PFSK-1 (cell line): ENCODE data around the gene ATL3.

Experiments used
- FOXP2 ChIP-seq: optimal IDR thresholded peaks from 2 replicates; pipeline ENCODE3; 2011; ENCODE audit warnings: borderline replicate concordance, control low read depth, inconsistent platforms; ENCODE audit not compliant: insufficient read depth; ENCODE audit errors: extremely low read length, extremely low read depth
- POLR2AphosphoS5 ChIP-seq: IDR thresholded peaks from 2 replicates; pipeline ENCODE4 v1.6.1; 2012; ENCODE audit warnings: low read depth, mild to moderate bottlenecking, control low read depth, low read length, moderate library complexity
- SIN3A ChIP-seq: IDR thresholded peaks from 2 replicates; pipeline ENCODE4 v1.6.1; 2012; ENCODE audit warnings: mild to moderate bottlenecking, low read length, moderate library complexity, borderline replicate concordance; ENCODE audit not compliant: insufficient read depth
- TAF1 ChIP-seq: IDR thresholded peaks from 2 replicates; pipeline ENCODE4 v1.6.1; 2012; ENCODE audit warnings: low read length, control low read depth, borderline replicate concordance; ENCODE audit not compliant: insufficient read depth
- TF ChIP-seq, protein P1 (sequence below), 2 experiments: IDR thresholded peaks; 2 replicates each; pipeline versions ENCODE4 v1.6.1 to v1.8.0; 2011 to 2012; ENCODE audit warnings: low read depth in 2 of 2, low read length in 2 of 2, control low read depth in 1 of 2, inconsistent platforms in 1 of 2, mild to moderate bottlenecking in 1 of 2, moderate library complexity in 1 of 2; ENCODE audit not compliant: insufficient read depth in 1 of 2

- TF ChIP-seq POLR2AphosphoS5 (no peak), SIN3A (no peak), TAF1 (no peak), FOXP2 (no peak)
- TF ChIP-seq, protein P1, sequence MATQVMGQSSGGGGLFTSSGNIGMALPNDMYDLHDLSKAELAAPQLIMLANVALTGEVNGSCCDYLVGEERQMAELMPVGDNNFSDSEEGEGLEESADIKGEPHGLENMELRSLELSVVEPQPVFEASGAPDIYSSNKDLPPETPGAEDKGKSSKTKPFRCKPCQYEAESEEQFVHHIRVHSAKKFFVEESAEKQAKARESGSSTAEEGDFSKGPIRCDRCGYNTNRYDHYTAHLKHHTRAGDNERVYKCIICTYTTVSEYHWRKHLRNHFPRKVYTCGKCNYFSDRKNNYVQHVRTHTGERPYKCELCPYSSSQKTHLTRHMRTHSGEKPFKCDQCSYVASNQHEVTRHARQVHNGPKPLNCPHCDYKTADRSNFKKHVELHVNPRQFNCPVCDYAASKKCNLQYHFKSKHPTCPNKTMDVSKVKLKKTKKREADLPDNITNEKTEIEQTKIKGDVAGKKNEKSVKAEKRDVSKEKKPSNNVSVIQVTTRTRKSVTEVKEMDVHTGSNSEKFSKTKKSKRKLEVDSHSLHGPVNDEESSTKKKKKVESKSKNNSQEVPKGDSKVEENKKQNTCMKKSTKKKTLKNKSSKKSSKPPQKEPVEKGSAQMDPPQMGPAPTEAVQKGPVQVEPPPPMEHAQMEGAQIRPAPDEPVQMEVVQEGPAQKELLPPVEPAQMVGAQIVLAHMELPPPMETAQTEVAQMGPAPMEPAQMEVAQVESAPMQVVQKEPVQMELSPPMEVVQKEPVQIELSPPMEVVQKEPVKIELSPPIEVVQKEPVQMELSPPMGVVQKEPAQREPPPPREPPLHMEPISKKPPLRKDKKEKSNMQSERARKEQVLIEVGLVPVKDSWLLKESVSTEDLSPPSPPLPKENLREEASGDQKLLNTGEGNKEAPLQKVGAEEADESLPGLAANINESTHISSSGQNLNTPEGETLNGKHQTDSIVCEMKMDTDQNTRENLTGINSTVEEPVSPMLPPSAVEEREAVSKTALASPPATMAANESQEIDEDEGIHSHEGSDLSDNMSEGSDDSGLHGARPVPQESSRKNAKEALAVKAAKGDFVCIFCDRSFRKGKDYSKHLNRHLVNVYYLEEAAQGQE (IDR thresholded peaks at IDR 0.05; ENCODE audit: insufficient read depth in 1 of 2, low read depth in 2 of 2, low read length in 2 of 2), result no peak
Observed at GRCh38 chr11:63613517-63614135, 57.5 kb downstream of the ATL3 start.
